Measurements from ENCODE around the gene SLC2A13.

The SLC2A13 gene

DNA sequence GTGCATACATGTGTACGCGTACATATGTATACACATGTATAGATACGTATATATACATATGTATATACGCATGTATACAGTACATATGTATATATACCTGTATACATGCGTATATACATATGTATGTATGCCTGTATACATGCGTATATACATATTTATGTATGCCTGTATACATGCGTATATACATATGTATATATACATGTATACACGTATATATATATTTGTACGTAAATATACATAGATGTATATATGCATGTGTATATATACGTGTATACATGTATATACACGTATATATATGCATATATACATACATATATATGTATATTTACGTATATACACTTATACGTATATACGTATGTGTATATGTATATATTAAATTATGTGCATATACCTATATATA is 392.3 kb downstream of the SLC2A13 start:
- no peak for DNase-seq

GRCh38 chr12:39712334-39712733 is 393.5 kb downstream of the SLC2A13 start:
- DNase-seq: no peak

Measured in left hindlimb (tissue), 1 donor.